Kidney (tissue), 14 donors: ENCODE data around the gene GATD1. TPM values are rescaled to one million over a fixed set of nuclear protein-coding genes. Genes with fewer than 3 reads are reported as not detected.

ENCODE experiments used
- DNase-seq, 5 donors: peaks; one replicate each; pipeline ENCODE4 v3.0.0-alpha.2; 2013 to 2020
- FAIRE-seq: peaks from 2 replicates; lab custom pipeline; 2012; peaks lifted over from hg19 to GRCh38; lab: Jason Lieb, UNC
- H3K27ac ChIP-seq, 2 donors: one replicate each; pipeline ENCODE4 v1.7.0; 2013; ENCODE audit warnings: low read depth in 2 of 2, low read length in 2 of 2, inconsistent platforms in 1 of 2
- H3K27me3 ChIP-seq: one replicate; pipeline ENCODE4 v1.7.1; 2013; ENCODE audit warnings: low read length, inconsistent platforms; ENCODE audit not compliant: control insufficient read depth, insufficient read depth
- H3K36me3 ChIP-seq, 3 donors: one replicate each; pipeline versions ENCODE4 v1.7.0 to v1.7.1; 2013; ENCODE audit warnings: low read length in 3 of 3, control low read depth in 1 of 3, inconsistent platforms in 1 of 3; ENCODE audit not compliant: insufficient read depth in 3 of 3, control insufficient read depth in 2 of 3
- H3K4me1 ChIP-seq, 3 donors: one replicate each; pipeline versions ENCODE4 v1.7.0 to v1.7.1; 2013; ENCODE audit warnings: low read length in 3 of 3, inconsistent platforms in 1 of 3, low read depth in 1 of 3; ENCODE audit not compliant: control insufficient read depth in 2 of 3, insufficient read depth in 2 of 3
- H3K4me3 ChIP-seq, 3 donors: one replicate each; pipeline versions ENCODE4 v1.7.0 to v1.8.1; 2013; ENCODE audit warnings: low read length in 3 of 3, control low read depth in 1 of 3, inconsistent platforms in 1 of 3
- H3K9ac ChIP-seq, 3 donors: one replicate each; pipeline versions ENCODE4 v1.7.0 to v1.7.1; 2013; ENCODE audit warnings: low read length in 3 of 3, control low read depth in 1 of 3, inconsistent platforms in 1 of 3
- H3K9me3 ChIP-seq, 3 donors: one replicate each; pipeline versions ENCODE4 v1.7.0 to v1.7.1; 2013; ENCODE audit warnings: low read length in 3 of 3, control low read depth in 1 of 3, inconsistent platforms in 1 of 3; ENCODE audit not compliant: control insufficient read depth in 2 of 3, insufficient read depth in 1 of 3
- CTCF ChIP-seq: IDR thresholded peaks from 3 replicates; pipeline ENCODE4 v1.5.1; 2012; ENCODE audit warnings: mild to moderate bottlenecking, moderate library complexity, borderline replicate concordance; ENCODE audit not compliant: insufficient read depth; ENCODE audit errors: extremely low read depth
- intact Hi-C: fragments of 100-400 bp; cut with DNase I; formaldehyde crosslinking; loops from one replicate; pipeline ENCODE4 v1.11.1; 2022
- polyA plus RNA-seq: library from polyadenylated mRNA; stranded (reverse); fragments of 350-450 nt; fragmentation: Illumina TruSeq; extraction: RNeasy Lipid Tissue Mini Kit (QIAGEN cat#74804); gene quantifications from one replicate; pipeline ENCODE4 v1.2.3, GENCODE V29; 2014; ENCODE audit warnings: low read depth, low replicate concordance; ENCODE audit not compliant: insufficient read depth
- total RNA-seq: library from RNA; stranded (reverse); fragmentation: NEBNext Ultra II Directional; extraction: Animal tissue kit (Norgen Biotek cat#: 25700); gene quantifications from one replicate; pipeline ENCODE4 v1.2.1, GENCODE V29; 2021
- donor health status: control.
- donor health status: control.
- donor health status: control.
- donor health status: control.
- donor health status: control.
- donor health status: DM: yes; HTN: yes; CAD: no.
- donor health status: Normal renal cell carcinoma (clear cell type).

The GATD1 gene
- total and polyA plus RNA-seq, 2 donors from 2014 or later = 38.3 to 66.2 TPM

- Histone ChIP-seq H3K27me3 (no peaks in the 10 kb centered on the region), H3K4me1 (peaks cover 0 to 2% (median 0%) of the 10 kb centered on the region in 3 donors), H3K27ac (no peak overlapping the region), H3K36me3 (peaks cover 0 to 29% (median 14%) of the 10 kb centered on the region in 3 donors), H3K9me3 (no peaks in the 10 kb centered on the region), H3K4me3 (no peak overlapping the region), H3K9ac (no peak overlapping the region)
- TF ChIP-seq CTCF = peak; percentile 73
- FAIRE-seq = no peak
- intact Hi-C loops = no loop called here
- peak; percentile 59 to 85 (median 74) for DNase-seq
Measured at GRCh38 chr11:765025-765801, 12.1 kb downstream of the GATD1 start.

DNA sequence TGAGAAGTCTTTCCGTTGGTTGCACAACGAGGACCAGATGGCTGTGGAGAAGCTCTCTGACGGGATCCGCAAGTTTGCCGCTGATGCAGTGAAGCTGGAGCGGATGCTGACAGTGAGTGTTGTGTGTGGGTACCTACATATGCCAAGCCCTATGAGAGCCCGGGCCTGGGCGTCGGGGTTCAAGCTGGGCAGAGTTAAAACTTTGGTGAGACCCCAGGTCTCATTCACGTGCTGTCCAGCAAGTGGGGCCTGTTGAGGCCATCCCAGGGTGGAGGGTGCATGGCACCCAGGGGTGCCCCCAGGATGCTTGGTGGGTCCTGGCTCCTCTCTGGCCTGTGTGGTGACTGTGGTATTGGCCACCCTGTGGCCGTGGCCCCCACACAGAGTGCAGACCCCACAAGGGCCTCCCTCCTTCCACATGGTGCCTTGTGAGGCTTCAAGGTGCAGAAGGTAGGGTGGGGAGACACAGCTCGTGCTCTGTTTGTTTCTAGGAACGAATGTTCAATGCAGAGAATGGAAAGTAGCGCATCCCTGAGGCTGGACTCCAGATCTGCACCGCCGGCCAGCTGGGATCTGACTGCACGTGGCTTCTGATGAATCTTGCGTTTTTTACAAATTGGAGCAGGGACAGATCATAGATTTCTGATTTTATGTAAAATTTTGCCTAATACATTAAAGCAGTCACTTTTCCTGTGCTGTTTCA lies 12.8 kb downstream of the GATD1 start:
- FAIRE-seq (no peak), DNase-seq (peak in 1 of 5 donors; percentile 68)
- Histone ChIP-seq H3K36me3 (peaks cover 0 to 36% (median 18%) of the 10 kb centered on the region in 3 donors), H3K4me3 (no peak overlapping the region), H3K9ac (no peak overlapping the region), H3K27me3 (no peaks in the 10 kb centered on the region), H3K9me3 (no peaks in the 10 kb centered on the region), H3K27ac (no peak overlapping the region), H3K4me1 (peaks cover 0 to 2% (median 0%) of the 10 kb centered on the region in 3 donors)
- intact Hi-C loops = no loop called here
- TF ChIP-seq CTCF = no peak

DNA sequence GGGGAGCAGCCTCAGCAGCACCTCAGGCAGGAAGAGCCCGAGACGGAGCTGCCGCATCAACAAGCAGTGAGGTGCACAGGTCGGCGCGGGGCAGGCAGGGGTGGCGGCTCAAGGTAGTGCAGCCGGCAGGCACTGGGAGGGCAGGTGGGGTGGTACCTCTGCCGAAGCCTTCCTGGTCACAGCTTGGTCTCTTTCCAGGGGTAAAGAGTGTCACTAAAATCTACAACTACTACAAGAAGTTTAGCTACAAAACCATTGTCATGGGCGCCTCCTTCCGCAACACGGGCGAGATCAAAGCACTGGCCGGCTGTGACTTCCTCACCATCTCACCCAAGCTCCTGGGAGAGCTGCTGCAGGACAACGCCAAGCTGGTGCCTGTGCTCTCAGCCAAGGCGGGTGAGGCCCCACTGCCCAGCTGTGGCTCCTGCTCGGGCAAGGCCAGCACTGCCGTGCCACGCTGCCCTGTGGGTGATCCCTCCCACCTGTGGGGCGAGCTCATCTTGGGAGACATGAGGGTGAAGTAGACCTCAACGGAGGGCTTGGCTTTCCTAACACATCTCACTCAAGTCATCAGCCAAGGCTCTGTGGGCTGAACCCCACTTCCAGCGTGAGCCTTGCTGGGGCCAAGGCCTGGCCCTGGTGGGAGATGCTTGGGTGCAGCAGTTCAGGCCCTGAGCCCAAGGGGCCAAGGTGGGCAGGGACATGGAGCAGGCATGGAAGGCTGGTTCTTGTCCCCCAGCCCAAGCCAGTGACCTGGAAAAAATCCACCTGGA lies 13.6 kb downstream of the GATD1 start:
- intact Hi-C loops = no loop called here
- Histone ChIP-seq H3K9ac (no peak overlapping the region), H3K27me3 (no peaks in the 10 kb centered on the region), H3K4me3 (no peak overlapping the region), H3K4me1 (peaks cover 0 to 2% (median 0%) of the 10 kb centered on the region in 3 donors), H3K36me3 (peaks cover 0 to 36% (median 19%) of the 10 kb centered on the region in 3 donors), H3K27ac (no peak overlapping the region), H3K9me3 (no peaks in the 10 kb centered on the region)
- no peak for FAIRE-seq
- peak in 1 of 5 donors; percentile 75 for DNase-seq
- no peak for TF ChIP-seq CTCF
